Fibroblast of the aortic adventitia (primary cell): Measurements from ENCODE around the gene PRKCSH. TPM values are rescaled to one million over a fixed set of nuclear protein-coding genes. Genes with fewer than 3 reads are reported as not detected.

ENCODE experiments used
- DNase-seq: peaks from one replicate; pipeline ENCODE4 v3.0.0-alpha.2; 2010; ENCODE audit warnings: low read depth
- H3K4me3 ChIP-seq: 2 replicates; pipeline ENCODE4 v1.5.1; 2011; ENCODE audit warnings: low read depth, mild to moderate bottlenecking, control low read depth, low read length, moderate library complexity
- total RNA-seq: library from RNA; depleted of rRNA; stranded (reverse); fragments of >200 nt; gene quantifications from 2 replicates; pipeline ENCODE4 v1.2.3, GENCODE V29; 2012; ENCODE audit warnings: low replicate concordance
- TF ChIP-seq, protein P1 (sequence below): IDR thresholded peaks from 2 replicates; pipeline ENCODE4 v1.5.1; 2011; ENCODE audit warnings: mild to moderate bottlenecking, low read length, control low read depth, inconsistent platforms; ENCODE audit not compliant: insufficient read depth

The PRKCSH gene
- total RNA-seq, 1 donor, result 115 TPM

DNA sequence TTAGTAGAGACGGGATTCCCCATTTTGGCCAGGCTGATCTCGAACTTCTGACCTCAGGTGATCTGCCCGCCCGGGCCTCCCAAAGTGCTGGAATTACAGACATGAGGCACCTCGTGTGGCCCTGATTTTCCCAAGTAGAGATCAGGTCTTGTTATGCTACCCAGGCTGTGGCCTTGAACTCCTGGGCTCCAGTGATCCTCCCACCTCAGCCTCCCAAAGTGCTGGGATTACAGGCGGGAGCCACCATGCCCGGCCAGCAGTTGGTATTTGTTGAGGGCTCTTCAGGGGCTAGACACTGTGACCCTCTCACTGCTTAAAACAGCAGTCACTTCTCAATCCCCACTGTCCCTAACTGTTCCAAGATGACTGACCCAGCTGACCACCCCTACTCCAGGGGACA, 53.9 kb downstream of the PRKCSH start:
- no peak for DNase-seq
- TF ChIP-seq, protein P1, sequence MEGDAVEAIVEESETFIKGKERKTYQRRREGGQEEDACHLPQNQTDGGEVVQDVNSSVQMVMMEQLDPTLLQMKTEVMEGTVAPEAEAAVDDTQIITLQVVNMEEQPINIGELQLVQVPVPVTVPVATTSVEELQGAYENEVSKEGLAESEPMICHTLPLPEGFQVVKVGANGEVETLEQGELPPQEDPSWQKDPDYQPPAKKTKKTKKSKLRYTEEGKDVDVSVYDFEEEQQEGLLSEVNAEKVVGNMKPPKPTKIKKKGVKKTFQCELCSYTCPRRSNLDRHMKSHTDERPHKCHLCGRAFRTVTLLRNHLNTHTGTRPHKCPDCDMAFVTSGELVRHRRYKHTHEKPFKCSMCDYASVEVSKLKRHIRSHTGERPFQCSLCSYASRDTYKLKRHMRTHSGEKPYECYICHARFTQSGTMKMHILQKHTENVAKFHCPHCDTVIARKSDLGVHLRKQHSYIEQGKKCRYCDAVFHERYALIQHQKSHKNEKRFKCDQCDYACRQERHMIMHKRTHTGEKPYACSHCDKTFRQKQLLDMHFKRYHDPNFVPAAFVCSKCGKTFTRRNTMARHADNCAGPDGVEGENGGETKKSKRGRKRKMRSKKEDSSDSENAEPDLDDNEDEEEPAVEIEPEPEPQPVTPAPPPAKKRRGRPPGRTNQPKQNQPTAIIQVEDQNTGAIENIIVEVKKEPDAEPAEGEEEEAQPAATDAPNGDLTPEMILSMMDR, result no peak
- no peak overlapping the region for H3K4me3 ChIP-seq

DNA sequence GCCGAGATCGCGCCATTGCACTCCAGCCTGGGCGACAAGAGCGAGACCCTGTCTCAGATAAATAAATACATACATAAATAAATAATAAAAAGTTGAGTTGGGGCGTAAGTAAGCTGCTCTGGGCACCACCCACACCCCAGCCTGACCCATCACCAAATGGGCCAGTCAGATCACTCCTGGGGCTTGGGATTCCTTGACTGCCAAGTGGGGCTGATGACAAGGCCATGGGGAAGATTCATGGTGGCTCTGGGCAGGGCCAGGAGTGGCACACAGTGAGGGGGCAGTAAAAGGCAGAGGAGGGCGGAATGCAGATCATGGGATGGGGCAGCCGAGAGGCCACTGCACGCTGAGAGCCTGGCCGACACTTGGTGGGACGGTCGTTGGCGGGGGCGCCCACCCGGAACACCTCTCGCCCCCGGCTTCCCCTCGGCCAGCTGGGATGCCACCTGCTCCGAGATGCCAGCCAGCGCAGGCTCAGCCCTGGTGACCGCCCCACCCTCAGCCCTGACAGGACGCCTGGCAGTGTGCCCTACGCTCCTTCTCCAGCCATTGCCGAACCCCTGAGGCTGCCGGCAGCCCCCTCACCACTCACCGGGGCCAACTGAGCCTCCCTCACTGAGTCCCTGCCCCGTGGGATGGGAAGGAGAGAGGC, 59.3 kb downstream of the PRKCSH start:
- no peak overlapping the region for H3K4me3 ChIP-seq
- TF ChIP-seq, protein P1, result no peak
- DNase-seq, result no peak

DNA sequence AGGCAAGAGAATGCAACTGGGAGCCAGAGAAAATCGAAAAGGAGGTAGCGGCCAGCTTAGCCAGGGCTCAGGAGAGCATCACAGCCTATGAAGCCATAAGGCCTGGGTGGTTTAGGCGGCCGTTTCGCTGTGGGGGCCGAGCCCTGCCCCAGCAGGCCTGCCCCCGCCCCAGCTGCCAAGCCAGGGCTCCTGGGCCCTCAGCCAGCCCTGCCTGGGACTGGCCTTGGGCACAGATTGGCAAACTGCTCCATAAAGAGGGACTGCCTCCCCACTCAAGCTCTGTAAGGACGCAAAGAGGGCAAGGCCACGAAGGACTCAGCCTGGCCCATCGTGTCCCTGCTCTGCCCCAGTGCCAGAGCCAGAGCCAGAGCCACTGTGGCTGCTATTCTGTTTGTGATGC, 60.0 kb downstream of the PRKCSH start:
- no peak for DNase-seq
- TF ChIP-seq, protein P1, result no peak

DNA sequence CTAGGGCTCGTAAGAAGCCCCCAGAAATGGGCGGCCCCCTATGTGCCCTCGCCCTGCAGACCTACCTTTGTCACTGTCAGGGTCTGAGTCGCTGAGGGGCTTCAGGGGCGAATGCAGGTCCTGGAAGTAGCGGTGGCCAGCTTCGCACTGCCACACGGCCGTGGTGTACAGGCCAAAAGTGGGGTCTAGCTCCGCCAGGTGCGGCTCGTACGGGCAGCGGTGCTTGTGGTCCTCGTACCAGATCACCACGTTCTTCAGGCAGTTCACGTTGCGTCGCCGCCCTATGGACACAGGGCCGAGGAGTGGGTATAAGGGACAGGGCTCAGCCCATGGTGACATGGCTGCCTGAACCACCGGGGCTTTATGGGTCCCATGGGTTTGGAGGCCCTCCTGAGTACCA, 60.5 kb downstream of the PRKCSH start:
- DNase-seq, result no peak
- H3K4me3 ChIP-seq, result no peak overlapping the region
- TF ChIP-seq, protein P1, result no peak

More for the DNA sequence above, 60.0 kb downstream of the PRKCSH start:
- H3K4me3 ChIP-seq, result no peak overlapping the region

DNA sequence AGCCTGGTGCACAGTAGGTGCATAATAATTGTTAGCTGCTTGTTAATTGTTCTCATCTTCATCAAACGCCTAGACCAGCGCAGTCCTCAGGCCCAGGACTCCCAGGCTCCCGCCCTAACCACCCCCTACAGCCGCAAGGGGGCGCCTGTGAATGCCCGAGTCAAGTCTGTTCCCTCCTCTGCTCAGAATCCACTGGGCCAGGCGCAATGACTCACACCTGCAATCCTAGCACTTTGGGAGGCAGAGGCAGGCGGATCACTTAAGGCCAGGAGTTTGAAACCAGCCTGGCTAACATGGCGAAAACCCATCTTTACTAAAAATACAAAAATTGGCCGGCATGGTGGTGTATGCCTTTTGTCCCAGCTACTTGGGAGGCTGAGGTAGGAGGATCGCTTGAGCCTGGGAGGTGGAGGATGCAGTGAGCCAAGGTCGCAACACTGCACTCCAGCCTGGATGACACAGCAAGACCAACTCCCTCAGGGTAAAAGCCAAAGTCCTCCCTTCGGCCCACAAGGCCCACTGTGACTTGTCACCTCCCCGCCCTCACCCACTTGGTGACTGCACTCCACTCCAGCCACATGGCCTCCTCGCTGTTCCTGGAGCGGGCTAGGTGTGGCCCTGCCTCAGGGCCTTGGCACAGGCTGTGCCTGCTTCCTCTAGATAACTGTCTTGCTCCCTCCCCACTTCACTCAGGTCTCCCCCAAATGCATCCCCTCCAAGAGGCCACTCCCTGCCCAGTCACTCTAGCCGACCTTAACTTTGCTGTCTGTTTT, 61.1 kb downstream of the PRKCSH start:
- TF ChIP-seq, protein P1, result peak; percentile 74
- peak; percentile 81 for DNase-seq
- H3K4me3 ChIP-seq, result no peak overlapping the region

DNA sequence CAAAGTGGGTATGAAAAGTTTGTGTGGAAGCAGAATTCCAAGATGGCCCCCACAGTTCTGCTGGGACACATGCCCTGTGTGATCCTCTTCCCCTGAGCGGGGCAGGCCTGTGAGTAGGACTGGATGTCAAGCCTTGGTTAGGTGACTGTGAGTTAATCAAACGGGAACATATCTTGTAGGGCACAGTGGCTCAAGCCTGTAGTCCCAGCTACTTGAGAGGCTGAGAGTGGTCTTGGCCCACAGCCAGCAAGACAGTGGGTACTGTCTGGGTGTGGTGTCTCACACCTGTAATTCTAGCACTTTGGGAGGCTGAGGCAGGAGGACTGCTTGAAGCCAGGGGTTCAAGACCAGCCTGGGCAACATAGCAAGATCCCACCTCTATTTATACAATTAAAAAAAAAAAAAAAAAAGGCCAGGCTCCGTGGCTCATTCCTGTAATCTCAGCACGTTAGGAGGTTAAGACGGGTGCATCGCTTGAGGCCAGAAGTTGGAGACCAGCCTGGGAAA, 63.8 kb downstream of the PRKCSH start:
- no peak for DNase-seq
- H3K4me3 ChIP-seq, result no peak overlapping the region
- TF ChIP-seq, protein P1, result no peak
